Erythroblast (primary cell): ENCODE measurements around the gene MAPK6.

Experiments
- GATA1 ChIP-seq: IDR thresholded peaks from 2 replicates; pipeline ENCODE4 v1.6.1; 2011; ENCODE audit warnings: low read depth, mild to moderate bottlenecking, control low read depth, low read length, moderate library complexity
- POLR2A ChIP-seq: IDR thresholded peaks from 2 replicates; pipeline ENCODE4 v1.6.1; 2011; ENCODE audit warnings: mild to moderate bottlenecking, low read length

GRCh38 chr15:51982770-51983103 is 36.3 kb upstream of the MAPK6 start:
- TF ChIP-seq POLR2A, result no peak
- no peak for TF ChIP-seq GATA1
